PFSK-1 (cell line): ENCODE data around the gene INPP5A.

ENCODE experiments used
- FOXP2 ChIP-seq: optimal IDR thresholded peaks from 2 replicates; pipeline ENCODE3; 2011; ENCODE audit warnings: borderline replicate concordance, control low read depth, inconsistent platforms; ENCODE audit not compliant: insufficient read depth; ENCODE audit errors: extremely low read length, extremely low read depth
- POLR2AphosphoS5 ChIP-seq: IDR thresholded peaks from 2 replicates; pipeline ENCODE4 v1.6.1; 2012; ENCODE audit warnings: low read depth, mild to moderate bottlenecking, control low read depth, low read length, moderate library complexity
- SIN3A ChIP-seq: IDR thresholded peaks from 2 replicates; pipeline ENCODE4 v1.6.1; 2012; ENCODE audit warnings: mild to moderate bottlenecking, low read length, moderate library complexity, borderline replicate concordance; ENCODE audit not compliant: insufficient read depth
- TAF1 ChIP-seq: IDR thresholded peaks from 2 replicates; pipeline ENCODE4 v1.6.1; 2012; ENCODE audit warnings: low read length, control low read depth, borderline replicate concordance; ENCODE audit not compliant: insufficient read depth
- TF ChIP-seq, protein P1 (sequence below), 2 experiments: IDR thresholded peaks; 2 replicates each; pipeline versions ENCODE4 v1.6.1 to v1.8.0; 2011 to 2012; ENCODE audit warnings: low read depth in 2 of 2, low read length in 2 of 2, control low read depth in 1 of 2, inconsistent platforms in 1 of 2, mild to moderate bottlenecking in 1 of 2, moderate library complexity in 1 of 2; ENCODE audit not compliant: insufficient read depth in 1 of 2

INPP5A gene

DNA sequence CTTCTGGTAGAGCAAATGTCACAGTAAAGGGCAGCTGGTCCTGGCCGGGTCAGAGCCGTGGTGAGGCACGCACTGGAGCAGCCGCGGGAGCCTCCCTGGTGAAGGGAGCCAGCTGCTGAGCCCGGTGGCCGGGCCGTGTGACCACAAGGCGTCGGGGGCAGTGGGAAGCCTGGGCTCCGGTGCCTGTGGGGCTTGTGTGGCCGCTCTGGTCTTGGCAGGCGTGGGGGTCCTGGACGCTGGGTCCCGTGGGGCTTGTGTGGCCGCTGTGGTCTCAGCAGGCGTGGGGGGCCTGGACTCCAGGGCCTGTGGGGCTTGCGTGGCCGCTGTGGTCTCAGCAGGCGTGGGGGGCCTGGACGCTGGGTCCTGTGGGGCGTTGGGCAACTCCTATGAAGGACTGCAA is 191.2 kb downstream of the INPP5A start:
- no peak for TF ChIP-seq FOXP2
- no peak for TF ChIP-seq SIN3A
- TF ChIP-seq, protein P1, sequence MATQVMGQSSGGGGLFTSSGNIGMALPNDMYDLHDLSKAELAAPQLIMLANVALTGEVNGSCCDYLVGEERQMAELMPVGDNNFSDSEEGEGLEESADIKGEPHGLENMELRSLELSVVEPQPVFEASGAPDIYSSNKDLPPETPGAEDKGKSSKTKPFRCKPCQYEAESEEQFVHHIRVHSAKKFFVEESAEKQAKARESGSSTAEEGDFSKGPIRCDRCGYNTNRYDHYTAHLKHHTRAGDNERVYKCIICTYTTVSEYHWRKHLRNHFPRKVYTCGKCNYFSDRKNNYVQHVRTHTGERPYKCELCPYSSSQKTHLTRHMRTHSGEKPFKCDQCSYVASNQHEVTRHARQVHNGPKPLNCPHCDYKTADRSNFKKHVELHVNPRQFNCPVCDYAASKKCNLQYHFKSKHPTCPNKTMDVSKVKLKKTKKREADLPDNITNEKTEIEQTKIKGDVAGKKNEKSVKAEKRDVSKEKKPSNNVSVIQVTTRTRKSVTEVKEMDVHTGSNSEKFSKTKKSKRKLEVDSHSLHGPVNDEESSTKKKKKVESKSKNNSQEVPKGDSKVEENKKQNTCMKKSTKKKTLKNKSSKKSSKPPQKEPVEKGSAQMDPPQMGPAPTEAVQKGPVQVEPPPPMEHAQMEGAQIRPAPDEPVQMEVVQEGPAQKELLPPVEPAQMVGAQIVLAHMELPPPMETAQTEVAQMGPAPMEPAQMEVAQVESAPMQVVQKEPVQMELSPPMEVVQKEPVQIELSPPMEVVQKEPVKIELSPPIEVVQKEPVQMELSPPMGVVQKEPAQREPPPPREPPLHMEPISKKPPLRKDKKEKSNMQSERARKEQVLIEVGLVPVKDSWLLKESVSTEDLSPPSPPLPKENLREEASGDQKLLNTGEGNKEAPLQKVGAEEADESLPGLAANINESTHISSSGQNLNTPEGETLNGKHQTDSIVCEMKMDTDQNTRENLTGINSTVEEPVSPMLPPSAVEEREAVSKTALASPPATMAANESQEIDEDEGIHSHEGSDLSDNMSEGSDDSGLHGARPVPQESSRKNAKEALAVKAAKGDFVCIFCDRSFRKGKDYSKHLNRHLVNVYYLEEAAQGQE (IDR thresholded peaks at IDR 0.05; ENCODE audit: insufficient read depth in 1 of 2, low read depth in 2 of 2, low read length in 2 of 2) = no peak
- TF ChIP-seq TAF1 = no peak
- no peak for TF ChIP-seq POLR2AphosphoS5

DNA sequence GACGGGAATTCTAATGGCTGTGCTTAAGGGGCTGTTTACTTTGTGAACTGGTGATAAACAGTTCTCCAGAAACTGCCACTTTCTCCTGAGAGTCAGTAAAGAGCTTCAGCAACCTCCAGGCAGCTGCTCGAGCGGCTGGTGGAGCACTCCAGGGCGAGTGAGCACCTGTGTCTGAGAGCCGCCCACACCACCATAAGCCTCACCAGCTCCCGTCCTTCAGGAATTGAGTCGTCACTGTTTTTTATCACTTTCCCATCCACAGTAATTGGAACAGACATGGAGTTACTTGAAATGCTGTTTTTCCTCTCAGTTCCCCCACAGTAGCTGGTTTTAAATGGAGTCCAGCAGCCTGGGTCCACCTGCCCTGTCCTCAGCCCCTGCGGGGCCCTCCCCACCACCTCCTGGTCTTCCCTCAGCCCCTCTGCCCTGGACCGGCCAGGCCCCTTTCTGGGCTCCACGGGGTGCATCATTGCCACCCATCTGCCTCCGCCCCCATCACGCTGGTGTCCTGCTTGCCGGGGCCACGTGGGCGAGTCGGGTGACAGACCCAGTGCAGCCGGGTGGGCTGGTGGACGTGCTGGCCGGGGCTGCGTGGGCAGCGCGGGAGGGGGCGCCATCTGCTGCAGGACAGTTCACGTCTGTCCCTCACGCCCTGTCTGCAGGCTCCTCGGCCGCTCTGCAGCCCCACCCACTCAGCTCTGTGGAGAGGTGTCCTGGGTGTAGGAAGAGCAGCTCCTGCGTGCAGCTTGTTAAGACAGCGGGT is 192.4 kb downstream of the INPP5A start:
- TF ChIP-seq TAF1 = no peak
- TF ChIP-seq POLR2AphosphoS5 = no peak
- TF ChIP-seq FOXP2 = no peak
- TF ChIP-seq, protein P1 (IDR thresholded peaks at IDR 0.05; ENCODE audit: insufficient read depth in 1 of 2, low read depth in 2 of 2, low read length in 2 of 2) = no peak
- TF ChIP-seq SIN3A = no peak

DNA sequence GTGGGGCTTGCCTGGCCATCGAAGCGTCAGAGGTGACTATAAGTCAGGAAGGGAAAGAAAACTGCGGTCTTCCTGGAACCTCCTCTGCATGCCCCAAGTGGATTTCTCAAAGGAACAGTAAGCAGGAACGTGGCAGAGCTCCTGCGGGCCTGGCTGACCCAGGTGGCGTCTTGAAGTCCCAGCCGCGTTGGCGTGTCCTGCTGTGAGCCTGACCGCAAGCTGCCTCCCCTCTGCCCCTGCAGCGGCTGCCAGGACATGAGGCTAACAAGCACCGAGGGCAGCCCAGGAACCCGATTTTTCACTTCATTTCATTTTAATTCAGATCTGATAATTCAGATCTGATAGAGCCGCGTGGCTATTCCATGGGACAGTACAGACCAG is 193.0 kb downstream of the INPP5A start:
- TF ChIP-seq POLR2AphosphoS5 = no peak
- TF ChIP-seq SIN3A = no peak
- no peak for TF ChIP-seq FOXP2
- TF ChIP-seq TAF1 = no peak
- TF ChIP-seq, protein P1 (IDR thresholded peaks at IDR 0.05; ENCODE audit: insufficient read depth in 1 of 2, low read depth in 2 of 2, low read length in 2 of 2) = no peak

DNA sequence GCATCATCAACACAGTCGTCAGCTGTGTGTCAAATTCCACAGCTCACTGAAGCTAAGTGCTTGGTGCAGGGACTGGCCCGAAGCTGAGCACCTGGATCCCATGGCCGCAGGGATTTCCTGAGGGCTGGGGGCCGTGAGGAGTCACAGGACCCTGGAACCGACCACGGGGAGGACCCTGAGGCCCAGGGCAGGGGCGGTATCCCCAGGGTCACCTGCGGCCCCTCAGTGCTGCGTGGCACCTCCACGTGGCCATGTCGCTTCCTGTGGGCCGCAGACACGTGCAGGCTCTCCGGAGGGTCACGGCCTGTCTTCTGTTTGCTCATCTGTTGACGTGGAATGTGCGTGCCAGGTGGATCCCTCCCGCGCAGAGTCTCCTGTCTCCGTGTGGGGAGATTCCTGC is 194.9 kb downstream of the INPP5A start:
- no peak for TF ChIP-seq FOXP2
- no peak for TF ChIP-seq SIN3A
- no peak for TF ChIP-seq POLR2AphosphoS5
- TF ChIP-seq, protein P1 (IDR thresholded peaks at IDR 0.05; ENCODE audit: insufficient read depth in 1 of 2, low read depth in 2 of 2, low read length in 2 of 2) = no peak
- no peak for TF ChIP-seq TAF1
